GM08714 (cell line): Measurements from ENCODE around the gene TBCK.
"Not testable (repeated sequence)": the region's sequence is repeated elsewhere in the genome, so short reads cannot be mapped to it uniquely, and the experiment has no call there.

ENCODE experiments used
- H3K4me3 ChIP-seq: fragments of 200-500 bp; sonication (Bioruptor generic); 2 replicates; pipeline ENCODE4 v1.5.1; 2014; ENCODE audit warnings: mild to moderate bottlenecking, low read length, inconsistent platforms
- ZNF274 ChIP-seq: IDR thresholded peaks from 2 replicates; pipeline ENCODE4 v1.6.1; 2012; ENCODE audit warnings: mild to moderate bottlenecking, low read depth, low read length

TBCK gene

GRCh38 chr4:106253364-106254129, 62.5 kb downstream of the TBCK start:
- no peak overlapping the region for H3K4me3 ChIP-seq
- TF ChIP-seq ZNF274, result no peak

- H3K4me3 ChIP-seq, result no peak overlapping the region
- no peak for TF ChIP-seq ZNF274
These were observed 68.4 kb downstream of the TBCK start for GRCh38 chr4:106247600-106247999.

GRCh38 chr4:106246441-106246840, 69.6 kb downstream of the TBCK start:
- TF ChIP-seq ZNF274, result no peak

GRCh38 chr4:106245176-106245575, 70.8 kb downstream of the TBCK start:
- no peak overlapping the region for H3K4me3 ChIP-seq

More at GRCh38 chr4:106246441-106246840, 69.6 kb downstream of the TBCK start:
- no peak overlapping the region for H3K4me3 ChIP-seq

GRCh38 chr4:106240699-106241098, 75.3 kb downstream of the TBCK start:
- no peak overlapping the region for H3K4me3 ChIP-seq

More at GRCh38 chr4:106245176-106245575, 70.8 kb downstream of the TBCK start:
- TF ChIP-seq ZNF274, result no peak

GRCh38 chr4:106238820-106239420, 77.1 kb downstream of the TBCK start:
- TF ChIP-seq ZNF274, result no peak

More at GRCh38 chr4:106240699-106241098, 75.3 kb downstream of the TBCK start:
- TF ChIP-seq ZNF274, result no peak

GRCh38 chr4:106231931-106232330, 84.1 kb downstream of the TBCK start:
- H3K4me3 ChIP-seq, result no peak overlapping the region
- no peak for TF ChIP-seq ZNF274

More at GRCh38 chr4:106238820-106239420, 77.1 kb downstream of the TBCK start:
- no peak overlapping the region for H3K4me3 ChIP-seq

- H3K4me3 ChIP-seq, result no peak overlapping the region
- TF ChIP-seq ZNF274, result no peak
These were observed 93.5 kb downstream of the TBCK start for GRCh38 chr4:106222548-106222947.

GRCh38 chr4:106213291-106213690, 102.7 kb downstream of the TBCK start:
- not testable (repeated sequence) for H3K4me3 ChIP-seq

- no peak overlapping the region for H3K4me3 ChIP-seq
- no peak for TF ChIP-seq ZNF274
These were observed 106.0 kb downstream of the TBCK start for GRCh38 chr4:106210021-106210420.

GRCh38 chr4:106208481-106209460, 107.2 kb downstream of the TBCK start:
- no peak for TF ChIP-seq ZNF274
- no peak overlapping the region for H3K4me3 ChIP-seq

GRCh38 chr4:106201373-106201772, 114.6 kb downstream of the TBCK start:
- TF ChIP-seq ZNF274, result no peak
- H3K4me3 ChIP-seq, result no peak overlapping the region

GRCh38 chr4:106195435-106195950, 120.5 kb downstream of the TBCK start:
- no peak overlapping the region for H3K4me3 ChIP-seq
- no peak for TF ChIP-seq ZNF274

GRCh38 chr4:106194801-106195200, 121.2 kb downstream of the TBCK start:
- TF ChIP-seq ZNF274, result no peak
- no peak overlapping the region for H3K4me3 ChIP-seq

- H3K4me3 ChIP-seq, result no peak overlapping the region
- TF ChIP-seq ZNF274, result no peak
These were observed 123.9 kb downstream of the TBCK start for GRCh38 chr4:106192131-106192530.
